RWPE1 (cell line): ENCODE data around the gene RAB3A.
A peak's percentile ranks its signal among the peaks of the same experiment; 100 is the strongest.

Experiments used
- CTCF ChIA-PET: fragments of 350-600 bp; sonication (Branson Sonifier 250); formaldehyde crosslinking; extraction: SDS; loops from one replicate; lab custom pipeline; 2021; lab: Yijun Ruan, JAX
- POLR2A ChIA-PET: fragments of 400-600 bp; formaldehyde crosslinking; extraction: SDS; loops from one replicate; lab custom pipeline; 2020; ENCODE audit warnings: antibody characterized with exemption; ENCODE audit not compliant: low non-redundant PET; lab: Yijun Ruan, JAX
- DNase-seq: peaks from one replicate; pipeline ENCODE4 v3.0.0; 2012; ENCODE audit warnings: low spot score
- H3K27ac ChIP-seq: fragments of 450-650 bp; 2 replicates; pipeline ENCODE4 v1.5.1; 2017
- TF ChIP-seq, protein P1 (sequence below): fragments of 450-650 bp; conservative IDR thresholded peaks from 2 replicates; pipeline ENCODE4 v1.5.1; 2017; ENCODE audit warnings: low read depth, mild to moderate bottlenecking

Gene RAB3A

DNA sequence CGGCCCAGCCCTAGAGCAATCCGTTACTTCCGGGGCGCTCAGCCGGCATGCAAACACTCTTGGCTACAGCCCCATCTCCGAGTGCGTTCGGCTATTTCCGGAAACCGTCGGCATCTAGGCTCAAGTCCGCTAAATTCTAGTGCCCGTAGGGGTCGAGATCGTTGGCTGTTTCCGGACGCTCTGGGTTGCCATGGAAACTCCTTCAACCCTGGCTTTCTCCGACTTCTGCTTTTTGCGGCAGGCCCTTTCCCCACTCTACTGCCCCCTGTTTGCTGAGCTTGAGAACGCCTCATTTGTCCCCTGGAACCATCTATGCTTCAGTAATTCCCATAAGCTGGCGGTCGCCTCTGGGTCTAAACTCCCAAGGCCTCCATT is 51.4 kb downstream of the RAB3A start:
- CTCF ChIA-PET, result interaction anchor here (0.9 to 1.8 kb wide), 2 partner anchors 15 kb away, joined by 4 to 5 read pairs; no protein-coding TSS in a partner anchor
- POLR2A ChIA-PET, result no interaction called here
- TF ChIP-seq, protein P1, sequence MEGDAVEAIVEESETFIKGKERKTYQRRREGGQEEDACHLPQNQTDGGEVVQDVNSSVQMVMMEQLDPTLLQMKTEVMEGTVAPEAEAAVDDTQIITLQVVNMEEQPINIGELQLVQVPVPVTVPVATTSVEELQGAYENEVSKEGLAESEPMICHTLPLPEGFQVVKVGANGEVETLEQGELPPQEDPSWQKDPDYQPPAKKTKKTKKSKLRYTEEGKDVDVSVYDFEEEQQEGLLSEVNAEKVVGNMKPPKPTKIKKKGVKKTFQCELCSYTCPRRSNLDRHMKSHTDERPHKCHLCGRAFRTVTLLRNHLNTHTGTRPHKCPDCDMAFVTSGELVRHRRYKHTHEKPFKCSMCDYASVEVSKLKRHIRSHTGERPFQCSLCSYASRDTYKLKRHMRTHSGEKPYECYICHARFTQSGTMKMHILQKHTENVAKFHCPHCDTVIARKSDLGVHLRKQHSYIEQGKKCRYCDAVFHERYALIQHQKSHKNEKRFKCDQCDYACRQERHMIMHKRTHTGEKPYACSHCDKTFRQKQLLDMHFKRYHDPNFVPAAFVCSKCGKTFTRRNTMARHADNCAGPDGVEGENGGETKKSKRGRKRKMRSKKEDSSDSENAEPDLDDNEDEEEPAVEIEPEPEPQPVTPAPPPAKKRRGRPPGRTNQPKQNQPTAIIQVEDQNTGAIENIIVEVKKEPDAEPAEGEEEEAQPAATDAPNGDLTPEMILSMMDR, result peak; percentile 76
- peak overlapping the region; percentile 99 for H3K27ac ChIP-seq
- peak; percentile 95 for DNase-seq

GRCh38 chr19:18150776-18151624 is 52.8 kb downstream of the RAB3A start:
- TF ChIP-seq, protein P1, result no peak
- CTCF ChIA-PET, result interaction anchor here (0.6 to 1.8 kb wide), 3 partner anchors 11 to 298 kb away, joined by 3 to 5 read pairs (median 3); no protein-coding TSS in a partner anchor
- H3K27ac ChIP-seq, result peak overlapping the region; percentile 99
- no peak for DNase-seq
- POLR2A ChIA-PET, result no interaction called here

- H3K27ac ChIP-seq, result peak overlapping the region; percentile 99
- TF ChIP-seq, protein P1, result no peak
- DNase-seq, result no peak
- ChIA-PET POLR2A (no interaction called here), CTCF (no interaction called here)
Observed at GRCh38 chr19:18149596-18149975, 54.3 kb downstream of the RAB3A start.

DNA sequence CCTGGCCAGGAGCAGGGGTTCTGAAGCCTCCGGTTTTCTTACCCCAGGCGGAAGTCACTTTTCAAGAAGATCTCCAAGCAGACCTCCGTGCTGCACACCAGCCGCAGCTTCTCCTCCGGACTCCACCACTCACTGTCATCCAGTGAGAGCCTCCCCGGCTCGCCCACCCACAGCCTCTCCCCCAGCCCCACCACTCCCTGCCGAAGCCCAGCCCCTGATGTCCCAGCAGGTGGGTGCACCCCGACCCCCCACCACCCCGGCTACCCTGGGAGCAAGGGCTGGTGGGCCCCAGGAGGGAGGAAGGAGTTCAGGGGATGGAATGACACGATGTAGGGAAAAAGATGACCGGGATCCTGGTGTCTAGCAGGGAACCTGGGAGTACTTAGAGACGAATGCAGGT is 56.4 kb downstream of the RAB3A start:
- TF ChIP-seq, protein P1, result no peak
- POLR2A ChIA-PET, result no interaction called here
- no peak for DNase-seq
- peak overlapping the region; percentile 99 for H3K27ac ChIP-seq
- CTCF ChIA-PET, result no interaction called here
